ENCODE measurements around the gene LRRN1. TPM values are rescaled to one million over a fixed set of nuclear protein-coding genes. Genes with fewer than 3 reads are reported as not detected.
"Not testable (repeated sequence)": the region's sequence is repeated elsewhere in the genome, so short reads cannot be mapped to it uniquely, and the experiment has no call there.

The LRRN1 gene
- total and polyA plus RNA-seq, 2 experiments from 2014 or later, result 27.9 to 28.5 TPM

- Histone ChIP-seq H3K27me3 (no peaks in the 10 kb centered on the region), H3K36me3 (replicated peaks; ENCODE audit: insufficient read depth, low read depth) (no peaks in the 10 kb centered on the region), H3K9me3 (ENCODE audit: low read depth) (no peaks in the 10 kb centered on the region)
Observed at GRCh38 chr3:3881050-3881449, 81.8 kb downstream of the LRRN1 start.

GRCh38 chr3:3887311-3887710 lies 88.1 kb downstream of the LRRN1 start:
- H3K9me3 ChIP-seq (ENCODE audit: low read depth); H3K4me2 ChIP-seq; H3K27ac ChIP-seq; H3K9me2 ChIP-seq (replicated peaks; ENCODE audit: insufficient read depth); H3K4me3 ChIP-seq; H3K4me1 ChIP-seq (ENCODE audit: insufficient read depth); H2AFZ ChIP-seq; H4K20me1 ChIP-seq (ENCODE audit: insufficient read depth, poor library complexity, severe bottlenecking); H3K27me3 ChIP-seq; H3K36me3 ChIP-seq (replicated peaks; ENCODE audit: insufficient read depth, low read depth); H3K79me2 ChIP-seq; DNase-seq (ENCODE audit: low spot score): not testable (repeated sequence)

More at GRCh38 chr3:3881050-3881449, 81.8 kb downstream of the LRRN1 start:
- Histone ChIP-seq H3K27ac (no peak overlapping the region), H2AFZ (no peak overlapping the region), H4K20me1 (ENCODE audit: insufficient read depth, poor library complexity, severe bottlenecking) (no peaks in the 10 kb centered on the region), H3K79me2 (no peaks in the 10 kb centered on the region), H3K9me2 (replicated peaks; ENCODE audit: insufficient read depth) (no peaks in the 10 kb centered on the region), H3K4me1 (ENCODE audit: insufficient read depth) (no peaks in the 10 kb centered on the region), H3K4me2 (no peak overlapping the region), H3K4me3 (no peak overlapping the region)
- no peak for DNase-seq (ENCODE audit: low spot score)
- 94% methylated on average over 7 of the region's 7 CpGs for WGBS (ENCODE audit: low lambda C conversion rate, missing lambda C conversion rate)
- TF ChIP-seq, protein P1, sequence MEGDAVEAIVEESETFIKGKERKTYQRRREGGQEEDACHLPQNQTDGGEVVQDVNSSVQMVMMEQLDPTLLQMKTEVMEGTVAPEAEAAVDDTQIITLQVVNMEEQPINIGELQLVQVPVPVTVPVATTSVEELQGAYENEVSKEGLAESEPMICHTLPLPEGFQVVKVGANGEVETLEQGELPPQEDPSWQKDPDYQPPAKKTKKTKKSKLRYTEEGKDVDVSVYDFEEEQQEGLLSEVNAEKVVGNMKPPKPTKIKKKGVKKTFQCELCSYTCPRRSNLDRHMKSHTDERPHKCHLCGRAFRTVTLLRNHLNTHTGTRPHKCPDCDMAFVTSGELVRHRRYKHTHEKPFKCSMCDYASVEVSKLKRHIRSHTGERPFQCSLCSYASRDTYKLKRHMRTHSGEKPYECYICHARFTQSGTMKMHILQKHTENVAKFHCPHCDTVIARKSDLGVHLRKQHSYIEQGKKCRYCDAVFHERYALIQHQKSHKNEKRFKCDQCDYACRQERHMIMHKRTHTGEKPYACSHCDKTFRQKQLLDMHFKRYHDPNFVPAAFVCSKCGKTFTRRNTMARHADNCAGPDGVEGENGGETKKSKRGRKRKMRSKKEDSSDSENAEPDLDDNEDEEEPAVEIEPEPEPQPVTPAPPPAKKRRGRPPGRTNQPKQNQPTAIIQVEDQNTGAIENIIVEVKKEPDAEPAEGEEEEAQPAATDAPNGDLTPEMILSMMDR (IDR thresholded peaks at IDR 0.05; ENCODE audit: poor library complexity), result no peak
- no peak for TF ChIP-seq EZH2 (IDR thresholded peaks at IDR 0.05; ENCODE audit: borderline replicate concordance)
- no peak for TF ChIP-seq EZH2phosphoT487 (IDR thresholded peaks at IDR 0.05; ENCODE audit: low read depth, severe bottlenecking, unreplicated experiment)

GRCh38 chr3:3893590-3893989 lies 94.4 kb downstream of the LRRN1 start:
- Histone ChIP-seq H3K27ac (no peak overlapping the region), H3K9me2 (replicated peaks; ENCODE audit: insufficient read depth) (no peaks in the 10 kb centered on the region), H4K20me1 (ENCODE audit: insufficient read depth, poor library complexity, severe bottlenecking) (no peaks in the 10 kb centered on the region), H3K27me3 (no peaks in the 10 kb centered on the region), H3K4me2 (no peak overlapping the region), H3K79me2 (no peaks in the 10 kb centered on the region), H3K4me1 (ENCODE audit: insufficient read depth) (no peaks in the 10 kb centered on the region), H3K36me3 (replicated peaks; ENCODE audit: insufficient read depth, low read depth) (no peaks in the 10 kb centered on the region), H2AFZ (no peak overlapping the region), H3K4me3 (no peak overlapping the region), H3K9me3 (ENCODE audit: low read depth) (no peaks in the 10 kb centered on the region)
- TF ChIP-seq EZH2 (IDR thresholded peaks at IDR 0.05; ENCODE audit: borderline replicate concordance) (no peak), EZH2phosphoT487 (IDR thresholded peaks at IDR 0.05; ENCODE audit: low read depth, severe bottlenecking, unreplicated experiment) (no peak)
- TF ChIP-seq, protein P1 (IDR thresholded peaks at IDR 0.05; ENCODE audit: poor library complexity), result no peak
- WGBS (ENCODE audit: low lambda C conversion rate, missing lambda C conversion rate), result 61% methylated on average over 4 of the region's 4 CpGs
- no peak for DNase-seq (ENCODE audit: low spot score)
